Fibroblast of gingiva (primary cell): Measurements from ENCODE around the gene CEMIP.

ENCODE experiments used
- DNase-seq: peaks from one replicate; pipeline ENCODE4 v3.0.0-alpha.2; 2011; ENCODE audit warnings: low read depth

CEMIP gene

GRCh38 chr15:80931721-80932512 lies 152.7 kb downstream of the CEMIP start:
- DNase-seq, result peak; percentile 41

DNA sequence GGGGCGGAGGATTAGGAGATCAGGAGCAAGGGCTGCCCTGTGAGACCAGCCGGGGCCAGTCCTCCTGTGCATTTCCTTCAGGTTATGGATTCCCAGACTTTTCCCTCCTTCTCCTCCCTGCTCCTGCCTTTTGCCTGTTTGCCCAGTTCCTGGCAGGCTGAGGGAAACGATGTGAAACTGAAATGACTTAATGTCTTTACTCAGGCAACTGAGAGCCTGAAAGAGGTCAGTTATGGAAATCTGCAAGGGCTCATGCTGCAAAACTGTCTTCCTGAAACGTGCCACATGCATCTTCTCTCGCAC lies 153.3 kb downstream of the CEMIP start:
- no peak for DNase-seq

DNA sequence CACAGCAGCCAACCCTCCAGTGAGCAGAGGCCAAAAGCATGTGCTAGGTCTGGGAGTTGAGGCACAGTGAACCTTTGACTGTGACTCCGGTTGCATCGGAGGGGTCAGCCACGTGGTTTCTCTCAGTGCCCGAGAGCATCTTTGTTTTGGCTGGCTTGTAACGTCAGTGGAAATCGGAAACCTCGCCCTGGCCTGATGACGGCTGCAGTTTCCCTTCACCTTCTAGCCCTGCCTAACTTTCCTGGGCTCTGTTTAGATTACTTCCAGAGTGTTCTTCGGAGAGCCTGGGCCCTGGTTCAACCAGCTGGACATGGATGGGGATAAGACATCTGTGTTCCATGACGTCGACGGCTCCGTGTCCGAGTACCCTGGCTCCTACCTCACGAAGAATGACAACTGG lies 153.8 kb downstream of the CEMIP start:
- peak; percentile 33 for DNase-seq

GRCh38 chr15:80934761-80935221 lies 155.6 kb downstream of the CEMIP start:
- DNase-seq, result no peak

DNA sequence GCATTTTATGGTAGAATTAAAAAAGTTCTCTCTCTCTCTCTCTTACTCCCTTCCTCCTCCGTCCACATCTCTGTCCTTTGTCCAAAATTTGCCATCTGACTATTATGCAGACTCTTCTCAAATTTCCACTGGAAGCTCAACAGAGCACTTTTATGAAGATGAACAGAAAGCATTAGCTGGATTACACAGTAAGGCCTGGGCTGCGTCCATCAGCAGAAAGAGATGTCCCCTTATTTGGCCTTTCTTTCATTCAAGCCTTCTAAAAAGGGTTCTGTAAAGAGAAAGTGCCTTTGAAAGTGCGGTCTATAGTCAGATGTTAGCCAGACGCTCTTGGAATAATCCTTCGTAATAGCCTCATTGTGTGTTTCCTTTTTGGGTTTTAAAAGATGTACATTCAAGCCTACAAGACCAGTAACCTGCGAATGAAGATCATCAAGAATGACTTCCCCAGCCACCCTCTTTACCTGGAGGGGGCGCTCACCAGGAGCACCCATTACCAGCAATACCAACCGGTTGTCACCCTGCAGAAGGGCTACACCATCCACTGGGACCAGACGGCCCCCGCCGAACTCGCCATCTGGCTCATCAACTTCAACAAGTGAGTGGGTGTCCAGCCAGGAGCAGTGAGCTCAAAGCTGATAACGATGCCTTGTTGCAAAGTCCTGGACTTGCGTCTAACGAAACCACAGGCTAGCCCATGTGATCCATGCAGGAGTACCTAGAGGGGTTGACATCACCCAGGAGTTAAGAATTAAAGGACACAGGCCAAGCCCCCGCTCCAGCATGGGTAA lies 157.3 kb downstream of the CEMIP start:
- DNase-seq, result no peak

GRCh38 chr15:80937718-80938117 lies 158.5 kb downstream of the CEMIP start:
- no peak for DNase-seq

DNA sequence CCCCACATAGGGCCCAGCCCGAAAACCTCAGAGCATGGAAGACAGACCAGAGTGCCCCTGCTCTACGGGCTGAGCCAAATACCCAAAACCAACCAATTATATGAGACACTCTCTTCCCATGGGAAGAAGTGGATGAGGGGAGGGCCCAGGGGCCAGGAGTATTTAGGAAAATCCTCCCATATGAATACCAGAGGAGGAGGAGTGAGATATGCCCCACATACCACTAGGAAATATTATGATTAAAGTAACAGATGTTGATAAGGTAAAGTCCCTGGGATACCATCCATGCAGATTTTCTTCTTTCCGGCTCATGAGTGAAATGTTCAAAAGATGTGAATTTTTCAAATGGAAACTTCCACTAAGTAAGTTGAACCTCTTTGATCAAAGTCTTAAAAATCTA lies 160.0 kb downstream of the CEMIP start:
- no peak for DNase-seq

DNA sequence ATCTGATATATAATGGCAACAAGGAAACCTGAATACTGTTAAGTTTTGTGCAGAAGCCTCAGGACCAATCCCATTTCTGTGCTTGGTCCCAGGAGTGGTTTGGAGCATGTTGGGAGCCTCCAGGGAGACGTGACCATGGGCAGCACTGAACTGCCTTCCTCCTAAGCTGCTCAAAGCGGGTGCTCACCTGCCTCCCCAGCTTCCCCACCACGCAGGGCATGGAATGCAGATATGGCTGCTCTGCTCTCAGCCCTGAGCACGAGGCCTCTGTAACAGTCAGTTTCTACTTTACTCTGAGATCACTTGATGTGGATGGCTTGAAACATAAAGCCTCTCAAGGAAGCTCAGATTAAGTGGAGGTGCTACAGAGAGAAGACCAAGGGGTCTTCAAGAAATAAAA lies 161.2 kb downstream of the CEMIP start:
- DNase-seq, result no peak

DNA sequence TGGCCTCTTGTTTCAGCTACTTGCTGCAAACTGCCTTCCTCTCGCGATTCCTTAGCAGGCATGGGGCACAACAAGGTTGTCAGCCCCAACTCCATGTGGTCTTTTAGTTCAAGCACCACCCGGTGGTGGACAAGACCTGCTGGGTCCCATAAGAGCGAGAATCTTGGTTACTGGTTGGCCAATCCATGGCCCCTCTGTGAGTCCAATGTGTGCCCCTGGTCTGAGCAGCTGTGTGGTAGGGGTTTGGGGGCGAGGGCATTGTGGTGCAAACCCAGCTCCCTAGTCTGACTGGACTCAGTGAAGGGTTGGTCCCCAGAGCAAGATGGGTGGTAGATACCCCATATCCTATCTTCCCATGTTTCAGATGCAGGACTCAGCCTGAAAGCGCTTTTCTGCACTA lies 161.7 kb downstream of the CEMIP start:
- no peak for DNase-seq

- no peak for DNase-seq
Observed at GRCh38 chr15:80942266-80942665, 163.1 kb downstream of the CEMIP start.

DNA sequence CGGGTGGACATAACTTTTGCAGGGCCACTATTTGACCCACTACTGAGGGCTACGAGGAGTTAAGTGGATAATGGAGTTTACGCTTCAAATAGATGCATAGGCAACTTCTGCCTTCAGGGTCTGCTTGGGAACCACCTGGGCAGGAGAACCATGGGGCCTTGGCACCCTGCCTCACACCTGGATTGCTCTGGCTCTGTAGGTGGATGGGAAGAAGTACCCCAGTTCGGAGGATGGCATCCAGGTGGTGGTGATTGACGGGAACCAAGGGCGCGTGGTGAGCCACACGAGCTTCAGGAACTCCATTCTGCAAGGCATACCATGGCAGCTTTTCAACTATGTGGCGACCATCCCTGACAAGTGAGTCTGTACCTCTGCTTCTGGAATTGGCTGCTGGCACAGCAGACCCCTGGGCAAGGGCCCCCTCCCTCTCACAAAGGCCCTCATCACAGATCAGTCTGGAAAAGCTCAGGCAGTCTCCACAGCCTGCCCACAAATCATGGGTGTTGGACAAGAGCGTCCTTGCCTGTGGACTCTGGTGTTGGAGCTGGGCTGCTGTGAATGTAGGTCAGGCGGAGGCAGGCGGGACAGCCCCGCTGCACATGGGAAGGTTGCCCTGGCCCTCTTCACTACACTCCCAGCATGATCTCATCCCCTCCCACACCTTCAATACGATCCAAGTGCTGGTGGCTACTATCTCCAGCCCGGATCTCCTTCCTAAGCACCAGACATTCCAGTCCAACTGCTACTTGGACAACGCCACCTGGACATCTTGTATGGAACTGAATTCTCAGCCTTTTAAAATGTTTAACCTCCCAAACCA lies 163.8 kb downstream of the CEMIP start:
- DNase-seq, result no peak

- no peak for DNase-seq
Observed at GRCh38 chr15:80944818-80945217, 165.6 kb downstream of the CEMIP start.

DNA sequence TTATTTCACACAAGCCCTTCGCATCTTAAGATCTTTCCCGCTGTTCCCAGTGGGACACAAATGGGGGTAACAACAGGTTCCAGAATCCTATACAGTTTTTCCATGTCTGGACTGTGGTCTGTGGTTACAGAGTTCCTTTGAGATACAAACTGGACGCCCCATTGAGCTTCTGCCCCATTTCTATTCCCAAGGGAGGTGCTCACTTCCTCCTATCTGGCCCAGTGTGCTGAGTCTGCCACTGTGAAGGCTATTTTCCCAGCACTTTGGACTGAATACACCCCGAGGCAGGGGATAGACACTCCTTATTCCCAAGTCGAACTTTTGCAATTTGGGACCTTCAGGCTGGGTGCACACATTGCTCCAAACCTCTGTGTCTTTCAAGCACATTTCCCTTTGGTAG lies 166.4 kb downstream of the CEMIP start:
- DNase-seq, result no peak

- no peak for DNase-seq
Observed at GRCh38 chr15:80946576-80946975, 167.4 kb downstream of the CEMIP start.

GRCh38 chr15:80948651-80949292 lies 169.6 kb downstream of the CEMIP start:
- DNase-seq, result no peak

- no peak for DNase-seq
Observed at GRCh38 chr15:80949756-80950155, 170.6 kb downstream of the CEMIP start.

DNA sequence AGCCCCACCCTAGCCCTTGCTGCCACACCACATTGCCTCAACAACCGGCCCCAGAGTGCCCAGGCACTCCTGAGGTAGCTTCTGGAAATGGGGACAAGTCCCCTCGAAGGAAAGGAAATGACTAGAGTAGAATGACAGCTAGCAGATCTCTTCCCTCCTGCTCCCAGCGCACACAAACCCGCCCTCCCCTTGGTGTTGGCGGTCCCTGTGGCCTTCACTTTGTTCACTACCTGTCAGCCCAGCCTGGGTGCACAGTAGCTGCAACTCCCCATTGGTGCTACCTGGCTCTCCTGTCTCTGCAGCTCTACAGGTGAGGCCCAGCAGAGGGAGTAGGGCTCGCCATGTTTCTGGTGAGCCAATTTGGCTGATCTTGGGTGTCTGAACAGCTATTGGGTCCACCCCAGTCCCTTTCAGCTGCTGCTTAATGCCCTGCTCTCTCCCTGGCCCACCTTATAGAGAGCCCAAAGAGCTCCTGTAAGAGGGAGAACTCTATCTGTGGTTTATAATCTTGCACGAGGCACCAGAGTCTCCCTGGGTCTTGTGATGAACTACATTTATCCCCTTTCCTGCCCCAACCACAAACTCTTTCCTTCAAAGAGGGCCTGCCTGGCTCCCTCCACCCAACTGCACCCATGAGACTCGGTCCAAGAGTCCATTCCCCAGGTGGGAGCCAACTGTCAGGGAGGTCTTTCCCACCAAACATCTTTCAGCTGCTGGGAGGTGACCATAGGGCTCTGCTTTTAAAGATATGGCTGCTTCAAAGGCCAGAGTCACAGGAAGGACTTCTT lies 171.3 kb downstream of the CEMIP start:
- no peak for DNase-seq

DNA sequence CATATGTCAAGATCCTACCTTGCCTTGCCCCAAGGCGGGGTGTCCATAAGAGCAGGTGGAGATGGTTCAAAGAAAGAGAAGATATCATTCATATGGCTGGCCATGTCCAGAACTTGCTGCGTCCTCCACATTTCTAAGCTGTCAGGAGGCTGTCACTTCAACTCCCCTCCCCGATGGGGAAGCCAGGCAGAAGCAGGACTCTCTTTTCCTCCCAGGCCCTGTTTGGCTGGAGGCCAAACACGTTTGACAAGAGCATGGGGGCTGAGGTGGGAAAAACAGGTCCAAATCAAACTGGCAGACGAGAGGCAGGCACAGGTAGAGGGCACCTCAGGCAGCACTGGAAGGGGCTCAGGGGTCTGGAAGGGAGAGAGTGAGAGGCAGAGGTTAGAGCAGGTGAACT lies 172.8 kb downstream of the CEMIP start:
- no peak for DNase-seq

- DNase-seq, result no peak
Observed at GRCh38 chr15:80953001-80953952, 174.1 kb downstream of the CEMIP start.
